ENCODE results near the gene P2RY4. TPM values are rescaled to one million over a fixed set of nuclear protein-coding genes. Genes with fewer than 3 reads are reported as not detected.
"Not testable (repeated sequence)": the region's sequence is repeated elsewhere in the genome, so short reads cannot be mapped to it uniquely, and the experiment has no call there.

The P2RY4 gene
- total RNA-seq, 1 donor, result not detected

DNA sequence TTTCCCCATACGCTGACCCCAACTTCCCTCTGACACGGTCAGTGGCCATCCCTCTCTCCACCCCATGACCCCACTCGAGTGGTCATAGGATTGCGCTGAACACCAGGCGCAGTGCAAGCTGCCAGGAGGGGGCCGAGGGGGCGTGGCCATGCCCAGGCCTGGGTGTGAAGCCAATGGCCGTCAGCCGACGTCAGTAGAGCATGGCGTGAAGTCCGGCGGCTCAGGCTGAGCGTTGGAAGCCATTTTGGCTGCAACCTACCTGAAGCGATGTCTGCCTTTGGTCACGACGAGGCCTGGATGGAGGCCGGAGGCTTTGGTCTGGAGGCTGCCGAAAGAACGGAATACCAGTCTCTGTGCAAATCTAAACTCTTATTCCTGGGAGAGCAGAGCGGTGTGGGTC is 21.9 kb upstream of the P2RY4 start, which contains the start of gene RAB41:
Gene RAB41, plus strand, starts transcription at position 222 of the 400 bp plus-strand sequence. Its CDS starts 46 bp downstream, at position 268.
- TF ChIP-seq, protein P1, sequence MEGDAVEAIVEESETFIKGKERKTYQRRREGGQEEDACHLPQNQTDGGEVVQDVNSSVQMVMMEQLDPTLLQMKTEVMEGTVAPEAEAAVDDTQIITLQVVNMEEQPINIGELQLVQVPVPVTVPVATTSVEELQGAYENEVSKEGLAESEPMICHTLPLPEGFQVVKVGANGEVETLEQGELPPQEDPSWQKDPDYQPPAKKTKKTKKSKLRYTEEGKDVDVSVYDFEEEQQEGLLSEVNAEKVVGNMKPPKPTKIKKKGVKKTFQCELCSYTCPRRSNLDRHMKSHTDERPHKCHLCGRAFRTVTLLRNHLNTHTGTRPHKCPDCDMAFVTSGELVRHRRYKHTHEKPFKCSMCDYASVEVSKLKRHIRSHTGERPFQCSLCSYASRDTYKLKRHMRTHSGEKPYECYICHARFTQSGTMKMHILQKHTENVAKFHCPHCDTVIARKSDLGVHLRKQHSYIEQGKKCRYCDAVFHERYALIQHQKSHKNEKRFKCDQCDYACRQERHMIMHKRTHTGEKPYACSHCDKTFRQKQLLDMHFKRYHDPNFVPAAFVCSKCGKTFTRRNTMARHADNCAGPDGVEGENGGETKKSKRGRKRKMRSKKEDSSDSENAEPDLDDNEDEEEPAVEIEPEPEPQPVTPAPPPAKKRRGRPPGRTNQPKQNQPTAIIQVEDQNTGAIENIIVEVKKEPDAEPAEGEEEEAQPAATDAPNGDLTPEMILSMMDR (IDR thresholded peaks at IDR 0.05; ENCODE audit: insufficient read depth, low read depth, low read length), result no peak
- no peak for DNase-seq (ENCODE audit: low read depth)
- no peak within 1 kb of the TSS for H3K4me3 ChIP-seq (ENCODE audit: low read depth, low read length)

GRCh38 chrX:70280573-70280972 is 20.6 kb upstream of the P2RY4 start:
- H3K4me3 ChIP-seq (ENCODE audit: low read depth, low read length), result no peak overlapping the region
- TF ChIP-seq, protein P1 (IDR thresholded peaks at IDR 0.05; ENCODE audit: insufficient read depth, low read depth, low read length), result no peak
- no peak for DNase-seq (ENCODE audit: low read depth)

- DNase-seq (ENCODE audit: low read depth), result no peak
Observed at GRCh38 chrX:70279081-70279480, 19.1 kb upstream of the P2RY4 start.

GRCh38 chrX:70274029-70274428 is 14.0 kb upstream of the P2RY4 start:
- not testable (repeated sequence) for DNase-seq (ENCODE audit: low read depth); H3K4me3 ChIP-seq (ENCODE audit: low read depth, low read length)

More at GRCh38 chrX:70279081-70279480, 19.1 kb upstream of the P2RY4 start:
- no peak overlapping the region for H3K4me3 ChIP-seq (ENCODE audit: low read depth, low read length)
- TF ChIP-seq, protein P1 (IDR thresholded peaks at IDR 0.05; ENCODE audit: insufficient read depth, low read depth, low read length), result no peak

GRCh38 chrX:70268034-70268433 is 8.0 kb upstream of the P2RY4 start, which contains the start of gene ARR3:
Gene ARR3, plus strand, starts transcription at chrX:70268334. Its CDS starts 1,052 bp downstream, at chrX:70269386.
- TF ChIP-seq, protein P1 (IDR thresholded peaks at IDR 0.05; ENCODE audit: insufficient read depth, low read depth, low read length), result no peak
- no peak within 1 kb of the TSS for H3K4me3 ChIP-seq (ENCODE audit: low read depth, low read length)
- no peak for DNase-seq (ENCODE audit: low read depth)

DNA sequence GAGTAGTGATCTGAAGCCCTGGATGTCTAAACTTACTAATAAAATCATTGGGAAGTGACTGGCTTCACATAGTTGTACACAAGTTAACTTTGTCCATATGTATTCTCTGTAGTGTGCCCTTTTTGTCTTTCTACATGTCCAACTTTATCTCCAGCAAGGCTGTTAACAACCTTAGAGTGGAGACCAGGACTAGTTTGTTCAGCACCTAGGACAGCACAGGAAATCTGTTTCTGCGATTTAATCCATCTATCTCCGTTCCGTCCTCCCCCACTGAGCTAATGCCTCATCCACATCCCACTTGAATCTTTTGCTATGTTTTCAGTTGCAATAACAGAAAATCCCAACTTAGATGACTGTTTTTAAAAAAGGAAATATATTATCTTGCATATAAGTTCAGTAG is 4.8 kb upstream of the P2RY4 start:
- no peak for DNase-seq (ENCODE audit: low read depth)
- H3K4me3 ChIP-seq (ENCODE audit: low read depth, low read length), result no peak overlapping the region
- TF ChIP-seq, protein P1 (IDR thresholded peaks at IDR 0.05; ENCODE audit: insufficient read depth, low read depth, low read length), result no peak

DNA sequence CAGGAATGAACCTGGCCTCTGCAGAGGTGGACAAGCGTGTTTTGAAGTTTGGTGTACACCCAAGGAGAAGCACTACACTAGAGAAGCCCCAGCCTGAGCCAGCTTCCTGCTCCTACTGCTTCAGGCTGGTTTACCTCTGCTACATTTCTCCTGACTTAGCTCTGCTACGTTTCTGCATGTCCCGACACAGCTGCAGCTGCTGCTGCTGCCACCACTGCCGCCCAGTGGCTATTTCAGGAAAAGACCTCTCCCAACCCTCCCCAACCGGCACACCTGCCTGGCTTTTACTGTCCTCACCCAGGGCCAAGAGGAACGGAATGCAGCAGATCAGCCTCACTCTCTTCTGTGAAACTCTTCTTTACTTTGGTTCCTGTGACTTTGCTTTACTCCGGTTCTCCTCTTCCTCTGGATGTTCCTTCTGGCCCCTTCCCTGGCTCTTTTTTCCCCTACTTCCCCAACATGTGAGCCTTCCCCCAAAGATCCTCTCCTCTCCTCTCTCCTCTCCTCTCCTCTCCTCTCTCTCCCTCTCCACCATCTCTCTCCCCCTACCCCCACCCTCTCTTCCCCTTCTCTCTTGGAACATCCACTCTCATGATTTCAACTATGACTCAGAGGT is 3.1 kb upstream of the P2RY4 start:
- TF ChIP-seq, protein P1 (IDR thresholded peaks at IDR 0.05; ENCODE audit: insufficient read depth, low read depth, low read length), result peak; percentile 67
- no peak overlapping the region for H3K4me3 ChIP-seq (ENCODE audit: low read depth, low read length)
- peak; percentile 25 for DNase-seq (ENCODE audit: low read depth)

All from fibroblast of villous mesenchyme (primary cell).